ENCODE results near the gene VMO1.

GRCh38 chr17:4742629-4743028 lies 43.5 kb downstream of the VMO1 start:
- no peak for TF ChIP-seq CTCF (IDR thresholded peaks at IDR 0.05)
- TF ChIP-seq ZFX (IDR thresholded peaks at IDR 0.05; ENCODE audit: borderline replicate concordance), result no peak

Measured in 22Rv1 (cell line).